ENCODE measurements around the gene SLC25A19. TPM values are rescaled to one million over a fixed set of nuclear protein-coding genes. Genes with fewer than 3 reads are reported as not detected.

SLC25A19 gene
- total RNA-seq, 3 donors from 2014 or later (not counting 1 experiment from before 2014, with no cell fraction given): 12.1 to 17.7 (median 14.8) TPM

DNA sequence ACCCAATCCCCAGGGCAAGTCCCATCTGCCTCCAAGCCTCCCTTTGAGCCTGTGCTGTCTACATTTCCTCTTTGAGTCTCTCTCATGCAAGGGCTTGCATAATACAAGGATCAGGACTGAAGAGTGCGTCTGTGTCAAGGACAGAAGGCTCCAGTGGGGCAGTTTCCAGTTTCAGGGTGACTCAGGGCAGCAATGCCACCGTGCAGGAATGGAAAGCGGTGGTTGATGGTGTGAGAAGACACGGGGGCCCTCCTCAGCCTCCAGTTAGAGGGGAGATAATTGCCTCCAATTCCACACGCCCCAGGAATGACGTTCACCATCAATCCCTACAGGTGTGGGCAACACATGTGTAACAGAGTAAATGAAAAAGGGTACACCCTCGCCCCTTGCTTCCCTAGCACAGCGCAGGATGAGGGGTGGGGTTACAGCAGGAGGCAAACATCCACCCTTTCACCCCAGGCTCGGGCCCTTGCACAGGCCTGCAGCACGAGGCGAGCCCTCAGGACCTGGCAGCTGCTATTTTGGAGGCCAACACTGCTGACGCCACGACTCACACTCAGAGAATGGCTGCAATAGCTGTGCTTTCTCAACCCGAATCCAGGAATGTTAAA, 24.8 kb upstream of the SLC25A19 start:
- intact Hi-C loops (cut with micrococcal nuclease): no loop called here
- Histone ChIP-seq H3K36me3 (ENCODE audit: control insufficient read depth, insufficient read depth, low read length) (peaks cover 19% of the 10 kb centered on the region), H3K27me3 (ENCODE audit: control insufficient read depth, insufficient read depth, low read length) (no peaks in the 10 kb centered on the region), H3K9me3 (ENCODE audit: control insufficient read depth, insufficient read depth, low read length) (no peaks in the 10 kb centered on the region), H3K4me3 (ENCODE audit: low read length) (no peak overlapping the region), H3K4me1 (ENCODE audit: control insufficient read depth, insufficient read depth, low read length) (peaks cover 63% of the 10 kb centered on the region), H3K27ac (ENCODE audit: low read length) (peak overlapping the region; percentile 56)
- no peak overlapping the region for H3K4me3 Mint-ChIP-seq
- peak overlapping the region; percentile 61 to 80 for H3K27ac Mint-ChIP-seq
- ATAC-seq (peak in 1 of 3 donors; percentile 25), DNase-seq (no peak)
- H3K4me1 Mint-ChIP-seq: peaks cover 5 to 12% of the 10 kb centered on the region in 2 donors
- TF ChIP-seq CTCF (IDR thresholded peaks at IDR 0.05): no peak
- H3K27me3 Mint-ChIP-seq (ENCODE audit: low read depth in 2 of 2): no peaks in the 10 kb centered on the region
- no peaks in the 10 kb centered on the region for H3K9me3 Mint-ChIP-seq
- whole genome bisulfite sequencing (ENCODE audit: insufficient coverage): 78% methylated on average over 14 of the region's 14 CpGs
- H3K36me3 Mint-ChIP-seq: no peaks in the 10 kb centered on the region

- H3K4me3 ChIP-seq (ENCODE audit: low read length): no peak overlapping the region
- H3K9me3 Mint-ChIP-seq: no peaks in the 10 kb centered on the region
- H3K27ac ChIP-seq (ENCODE audit: low read length): no peak overlapping the region
- H3K36me3 ChIP-seq (ENCODE audit: control insufficient read depth, insufficient read depth, low read length): no peaks in the 10 kb centered on the region
- H3K36me3 Mint-ChIP-seq: no peaks in the 10 kb centered on the region
- H3K4me1 ChIP-seq (ENCODE audit: control insufficient read depth, insufficient read depth, low read length): peaks cover 41% of the 10 kb centered on the region
- intact Hi-C loops (cut with micrococcal nuclease): no loop called here
- DNase-seq (no peak), ATAC-seq (no peak)
- H3K27ac Mint-ChIP-seq: no peak overlapping the region
- peaks cover 5% of the 10 kb centered on the region in 2 donors for H3K4me1 Mint-ChIP-seq
- no peaks in the 10 kb centered on the region for H3K9me3 ChIP-seq (ENCODE audit: control insufficient read depth, insufficient read depth, low read length)
- 79% methylated on average over 20 of the region's 20 CpGs for WGBS (ENCODE audit: insufficient coverage)
- no peak for TF ChIP-seq CTCF (IDR thresholded peaks at IDR 0.05)
- no peaks in the 10 kb centered on the region for H3K27me3 ChIP-seq (ENCODE audit: control insufficient read depth, insufficient read depth, low read length)
- H3K27me3 Mint-ChIP-seq (ENCODE audit: low read depth in 2 of 2): no peaks in the 10 kb centered on the region
- H3K4me3 Mint-ChIP-seq: no peak overlapping the region
Measured at GRCh38 chr17:75308732-75309629, 19.7 kb upstream of the SLC25A19 start.

DNA sequence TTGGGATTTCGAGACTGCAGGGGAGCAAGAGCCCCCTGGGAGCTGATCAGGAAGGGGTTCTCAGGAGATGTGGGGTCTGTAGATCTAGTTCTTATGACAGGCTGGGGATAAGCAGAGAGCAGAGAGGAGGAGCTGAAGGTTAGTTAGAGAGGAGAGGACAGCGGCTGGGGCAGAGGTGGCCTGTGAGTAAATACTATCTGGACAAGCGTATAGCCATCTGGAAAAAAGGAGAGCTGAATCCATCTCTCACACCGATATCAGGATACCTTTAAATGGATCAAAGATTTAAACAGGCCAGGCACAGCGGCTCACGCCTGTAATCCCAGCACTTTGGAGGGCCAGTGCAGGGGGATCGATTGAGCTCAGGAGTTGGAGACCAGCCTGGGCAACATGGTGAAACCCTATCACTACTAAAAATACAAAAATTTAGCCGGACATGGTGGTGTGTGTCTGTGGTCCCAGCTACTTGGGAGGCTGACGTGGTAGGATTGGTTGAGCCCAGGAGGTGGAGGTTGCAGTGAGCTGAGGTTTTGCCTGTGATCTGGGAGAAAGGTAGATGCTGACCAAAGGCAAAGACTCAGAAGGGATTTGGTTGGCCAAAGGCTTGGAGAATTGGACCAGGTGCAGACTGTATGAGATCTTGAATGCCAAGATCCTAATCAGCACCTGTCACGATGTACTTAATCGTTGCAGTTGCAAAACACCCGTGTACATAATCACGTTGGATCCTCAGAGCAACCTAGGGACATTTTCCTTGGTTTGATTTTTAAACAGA, 18.9 kb upstream of the SLC25A19 start:
- H3K9me3 Mint-ChIP-seq: no peaks in the 10 kb centered on the region
- DNase-seq: no peak
- no peak for TF ChIP-seq CTCF (IDR thresholded peaks at IDR 0.05)
- Histone ChIP-seq H3K27ac (ENCODE audit: low read length) (no peak overlapping the region), H3K9me3 (ENCODE audit: control insufficient read depth, insufficient read depth, low read length) (no peaks in the 10 kb centered on the region), H3K4me1 (ENCODE audit: control insufficient read depth, insufficient read depth, low read length) (peaks cover 33% of the 10 kb centered on the region), H3K27me3 (ENCODE audit: control insufficient read depth, insufficient read depth, low read length) (no peaks in the 10 kb centered on the region), H3K36me3 (ENCODE audit: control insufficient read depth, insufficient read depth, low read length) (no peaks in the 10 kb centered on the region), H3K4me3 (ENCODE audit: low read length) (no peak overlapping the region)
- H3K27ac Mint-ChIP-seq: no peak overlapping the region
- H3K27me3 Mint-ChIP-seq (ENCODE audit: low read depth in 2 of 2): no peaks in the 10 kb centered on the region
- no peaks in the 10 kb centered on the region for H3K4me1 Mint-ChIP-seq
- WGBS (ENCODE audit: insufficient coverage): 90% methylated on average over 13 of the region's 13 CpGs
- no peak overlapping the region for H3K4me3 Mint-ChIP-seq
- no peak for ATAC-seq
- intact Hi-C loops (cut with micrococcal nuclease): no loop called here
- H3K36me3 Mint-ChIP-seq: no peaks in the 10 kb centered on the region

Data from natural killer cell (primary cell).